ENCODE data around the gene DTL.

DNA sequence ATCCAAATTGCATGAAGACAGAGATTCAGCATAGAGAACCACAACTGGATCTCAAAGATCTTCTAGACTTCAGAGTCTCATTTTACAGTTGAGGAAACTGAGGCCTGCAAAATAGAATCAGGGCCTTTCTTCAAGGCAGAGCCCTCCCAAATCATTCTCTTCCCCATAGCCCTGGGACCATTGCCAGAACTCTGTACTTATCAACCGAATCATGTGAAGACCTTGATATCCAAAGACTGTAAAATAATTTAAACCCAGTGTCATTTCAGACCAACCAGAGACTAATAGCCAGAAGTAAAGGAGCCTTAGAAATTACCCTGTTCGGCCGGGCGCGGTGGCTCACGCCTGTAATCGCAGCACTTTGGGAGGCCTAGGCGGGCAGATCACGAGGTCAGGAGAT, 90.1 kb downstream of the DTL start:
- TF ChIP-seq, protein P1, sequence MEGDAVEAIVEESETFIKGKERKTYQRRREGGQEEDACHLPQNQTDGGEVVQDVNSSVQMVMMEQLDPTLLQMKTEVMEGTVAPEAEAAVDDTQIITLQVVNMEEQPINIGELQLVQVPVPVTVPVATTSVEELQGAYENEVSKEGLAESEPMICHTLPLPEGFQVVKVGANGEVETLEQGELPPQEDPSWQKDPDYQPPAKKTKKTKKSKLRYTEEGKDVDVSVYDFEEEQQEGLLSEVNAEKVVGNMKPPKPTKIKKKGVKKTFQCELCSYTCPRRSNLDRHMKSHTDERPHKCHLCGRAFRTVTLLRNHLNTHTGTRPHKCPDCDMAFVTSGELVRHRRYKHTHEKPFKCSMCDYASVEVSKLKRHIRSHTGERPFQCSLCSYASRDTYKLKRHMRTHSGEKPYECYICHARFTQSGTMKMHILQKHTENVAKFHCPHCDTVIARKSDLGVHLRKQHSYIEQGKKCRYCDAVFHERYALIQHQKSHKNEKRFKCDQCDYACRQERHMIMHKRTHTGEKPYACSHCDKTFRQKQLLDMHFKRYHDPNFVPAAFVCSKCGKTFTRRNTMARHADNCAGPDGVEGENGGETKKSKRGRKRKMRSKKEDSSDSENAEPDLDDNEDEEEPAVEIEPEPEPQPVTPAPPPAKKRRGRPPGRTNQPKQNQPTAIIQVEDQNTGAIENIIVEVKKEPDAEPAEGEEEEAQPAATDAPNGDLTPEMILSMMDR (IDR thresholded peaks at IDR 0.05; ENCODE audit: insufficient read depth, low read depth, low read length), result no peak
- TF ChIP-seq EZH2 (IDR thresholded peaks at IDR 0.05; ENCODE audit: insufficient read depth, low read length), result no peak

Data from astrocyte (in vitro differentiated cells and primary cell).